ENCODE results near the gene NOVA2. TPM values are rescaled to one million over a fixed set of nuclear protein-coding genes. Genes with fewer than 3 reads are reported as not detected.

NOVA2 gene
- total RNA-seq, 4 donors from 2014 or later: 0.68 to 9.2 (median 1.9) TPM

- TF ChIP-seq CTCF (IDR thresholded peaks at IDR 0.05; ENCODE audit: low read depth): no peak
Observed at GRCh38 chr19:46014941-46015686, 41.4 kb upstream of the NOVA2 start.

GRCh38 chr19:46014534-46014933, 40.9 kb upstream of the NOVA2 start:
- TF ChIP-seq CTCF (IDR thresholded peaks at IDR 0.05; ENCODE audit: low read depth): no peak

GRCh38 chr19:46009530-46010510, 36.2 kb upstream of the NOVA2 start:
- TF ChIP-seq CTCF (IDR thresholded peaks at IDR 0.05; ENCODE audit: low read depth): no peak

GRCh38 chr19:46006411-46006810, 32.7 kb upstream of the NOVA2 start:
- no peak for TF ChIP-seq CTCF (IDR thresholded peaks at IDR 0.05; ENCODE audit: low read depth)

- no peak for TF ChIP-seq CTCF (IDR thresholded peaks at IDR 0.05; ENCODE audit: low read depth)
Observed at GRCh38 chr19:46002678-46003275, 29.1 kb upstream of the NOVA2 start.

GRCh38 chr19:46000491-46001246, 27.0 kb upstream of the NOVA2 start:
- no peak for TF ChIP-seq CTCF (IDR thresholded peaks at IDR 0.05; ENCODE audit: low read depth)
